GM18519 (cell line): ENCODE measurements around the gene ENDOD1.
A peak's percentile ranks its signal among the peaks of the same experiment; 100 is the strongest.

Experiments used
- ATAC-seq: cut with Tn5 transposase; IDR thresholded peaks from one replicate; pipeline ENCODE4 v1.9.1; 2021; ENCODE audit warnings: mild to moderate bottlenecking, moderate library complexity; ENCODE audit not compliant: unreplicated experiment, low FRiP score

ENDOD1 gene

GRCh38 chr11:95140397-95141033 lies 50.9 kb downstream of the ENDOD1 start:
- no peak for ATAC-seq

- ATAC-seq: no peak
Observed at GRCh38 chr11:95142431-95142830, 52.8 kb downstream of the ENDOD1 start.

- no peak for ATAC-seq
Observed at GRCh38 chr11:95143106-95143681, 53.5 kb downstream of the ENDOD1 start.

GRCh38 chr11:95144313-95145235 lies 54.9 kb downstream of the ENDOD1 start:
- ATAC-seq: no peak

- no peak for ATAC-seq
Observed at GRCh38 chr11:95145430-95146060, 55.9 kb downstream of the ENDOD1 start.

GRCh38 chr11:95147364-95147905 lies 57.8 kb downstream of the ENDOD1 start:
- ATAC-seq: no peak

GRCh38 chr11:95148406-95148805 lies 58.8 kb downstream of the ENDOD1 start:
- ATAC-seq: no peak

- no peak for ATAC-seq
Observed at GRCh38 chr11:95148938-95149337, 59.3 kb downstream of the ENDOD1 start.

GRCh38 chr11:95149651-95150364 lies 60.2 kb downstream of the ENDOD1 start:
- ATAC-seq: no peak

- peak; percentile 81 for ATAC-seq
Observed at GRCh38 chr11:95150956-95151684, 61.5 kb downstream of the ENDOD1 start.

- ATAC-seq: no peak
Observed at GRCh38 chr11:95152876-95153856, 63.5 kb downstream of the ENDOD1 start.

GRCh38 chr11:95153857-95154246 lies 64.2 kb downstream of the ENDOD1 start:
- no peak for ATAC-seq

- no peak for ATAC-seq
Observed at GRCh38 chr11:95154514-95154913, 64.9 kb downstream of the ENDOD1 start.

- no peak for ATAC-seq
Observed at GRCh38 chr11:95155385-95155784, 65.7 kb downstream of the ENDOD1 start.

- ATAC-seq: no peak
Observed at GRCh38 chr11:95156133-95156721, 66.6 kb downstream of the ENDOD1 start.

GRCh38 chr11:95156916-95157541 lies 67.4 kb downstream of the ENDOD1 start:
- no peak for ATAC-seq

GRCh38 chr11:95157824-95158223 lies 68.2 kb downstream of the ENDOD1 start:
- no peak for ATAC-seq
